IMR-90 (cell line): ENCODE measurements around the gene GADL1. TPM values are rescaled to one million over a fixed set of nuclear protein-coding genes. Genes with fewer than 3 reads are reported as not detected.

Experiments
- ATAC-seq: fragments of 200-7000 bp; cut with Tn5 transposase; 2 replicates; pipeline ENCODE4 v1.9.1; 2020; ENCODE audit warnings: low read depth, mild to moderate bottlenecking, moderate library complexity
- BruUV-seq: library from RNA; stranded (reverse); fragments of 400-500 nt; replicated peaks from 2 replicates; lab custom pipeline; 2021; lab: Mats Ljungman, UMichigan
- CTCF ChIA-PET: fragments of 300-600 bp; formaldehyde crosslinking; extraction: SDS; loops from one replicate; lab custom pipeline; 2021; ENCODE audit warnings: antibody characterized with exemption; lab: Yijun Ruan, JAX
- POLR2A ChIA-PET: fragments of 300-600 bp; sonication (Branson Sonifier 250); formaldehyde crosslinking; loops from one replicate; lab custom pipeline; 2022; ENCODE audit warnings: antibody characterized with exemption; ENCODE audit not compliant: unreplicated experiment; lab: Charles Lee
- DNase-seq: peaks from one replicate; pipeline ENCODE4 v3.0.0; 2013
- H2AFZ ChIP-seq: replicated peaks from 2 replicates; pipeline ENCODE3; 2013; ENCODE audit warnings: low read length, mild to moderate bottlenecking; ENCODE audit not compliant: poor library complexity
- H2AK5ac ChIP-seq: 2 replicates; pipeline ENCODE4 v1.6.1; 2013; ENCODE audit warnings: low read depth, low read length, inconsistent platforms
- H2AK9ac ChIP-seq: replicated peaks from 2 replicates; pipeline ENCODE3; 2013; ENCODE audit warnings: mild to moderate bottlenecking, low read depth, low read length, moderate library complexity; ENCODE audit not compliant: poor library complexity
- H2BK120ac ChIP-seq: 2 replicates; pipeline ENCODE4 v1.6.1; 2013; ENCODE audit warnings: low read depth, low read length, inconsistent platforms
- H2BK15ac ChIP-seq: 3 replicates; pipeline ENCODE4 v1.6.1; 2013; ENCODE audit warnings: low read depth, low read length, inconsistent platforms
- H2BK20ac ChIP-seq: 2 replicates; pipeline ENCODE4 v1.6.1; 2013; ENCODE audit warnings: low read depth, mild to moderate bottlenecking, inconsistent platforms, low read length, moderate library complexity
- H2BK5ac ChIP-seq: 2 replicates; pipeline ENCODE4 v1.6.1; 2013; ENCODE audit warnings: mild to moderate bottlenecking, low read depth, low read length, inconsistent platforms; ENCODE audit not compliant: poor library complexity, severe bottlenecking
- H3K14ac ChIP-seq: replicated peaks from 2 replicates; pipeline ENCODE4 v1.6.1; 2013; ENCODE audit warnings: low read depth, low read length, inconsistent platforms
- H3K18ac ChIP-seq: 2 replicates; pipeline ENCODE4 v1.6.1; 2013; ENCODE audit warnings: low read depth, low read length, control low read depth
- H3K23ac ChIP-seq: 2 replicates; pipeline ENCODE4 v1.6.1; 2013; ENCODE audit warnings: low read depth, low read length, inconsistent platforms
- H3K27ac ChIP-seq: 2 replicates; pipeline ENCODE4 v1.5.1; 2013; ENCODE audit warnings: mild to moderate bottlenecking, control low read depth, low read length; ENCODE audit not compliant: insufficient read depth
- H3K27me3 ChIP-seq: 2 replicates; pipeline ENCODE4 v1.6.1; 2013; ENCODE audit warnings: low read length; ENCODE audit not compliant: control insufficient read depth, insufficient read depth
- H3K36me3 ChIP-seq: 2 replicates; pipeline ENCODE4 v1.6.1; 2013; ENCODE audit warnings: low read length, mixed read lengths; ENCODE audit not compliant: control insufficient read depth, insufficient read depth
- H3K4ac ChIP-seq: 2 replicates; pipeline ENCODE4 v1.6.1; 2013; ENCODE audit warnings: low read depth, low read length, inconsistent platforms
- H3K4me1 ChIP-seq: 2 replicates; pipeline ENCODE4 v1.6.1; 2013; ENCODE audit warnings: low read length, mixed read lengths; ENCODE audit not compliant: control insufficient read depth, insufficient read depth
- H3K4me2 ChIP-seq: 2 replicates; pipeline ENCODE4 v1.6.1; 2013; ENCODE audit warnings: low read depth, mild to moderate bottlenecking, control low read depth, low read length, moderate library complexity
- H3K4me3 ChIP-seq: 2 replicates; pipeline ENCODE4 v1.5.1; 2013; ENCODE audit warnings: low read depth, mild to moderate bottlenecking, control low read depth, low read length, moderate library complexity; ENCODE audit not compliant: insufficient read depth
- H3K56ac ChIP-seq: 2 replicates; pipeline ENCODE4 v1.6.1; 2013; ENCODE audit warnings: low read length, inconsistent platforms; ENCODE audit not compliant: insufficient read depth; ENCODE audit errors: extremely low read depth
- H3K79me1 ChIP-seq, 2 experiments: 2 replicates each; pipeline ENCODE4 v1.6.1; 2013; ENCODE audit warnings: low read length in 2 of 2, inconsistent platforms in 1 of 2, low read depth in 1 of 2
- H3K9ac ChIP-seq: 2 replicates; pipeline ENCODE4 v1.6.1; 2013; ENCODE audit warnings: low read depth, low read length, control low read depth
- H3K9me1 ChIP-seq: 2 replicates; pipeline ENCODE4 v1.6.1; 2013; ENCODE audit warnings: low read length, inconsistent platforms; ENCODE audit not compliant: insufficient read depth
- H3K9me3 ChIP-seq: 2 replicates; pipeline ENCODE4 v1.6.1; 2013; ENCODE audit warnings: low read length; ENCODE audit not compliant: control insufficient read depth, insufficient read depth
- H4K20me1 ChIP-seq: 2 replicates; pipeline ENCODE4 v1.6.1; 2013; ENCODE audit warnings: low read length, inconsistent platforms; ENCODE audit not compliant: insufficient read depth
- H4K5ac ChIP-seq: 2 replicates; pipeline ENCODE4 v1.6.1; 2013; ENCODE audit warnings: mild to moderate bottlenecking, low read depth, low read length, control low read depth
- H4K8ac ChIP-seq, 2 experiments: 2 replicates each; pipeline ENCODE4 v1.6.1; 2013; ENCODE audit warnings: low read depth in 2 of 2, low read length in 2 of 2, control low read depth in 1 of 2, inconsistent platforms in 1 of 2
- H4K91ac ChIP-seq: 2 replicates; pipeline ENCODE4 v1.6.1; 2013; ENCODE audit warnings: low read depth, low read length, inconsistent platforms; ENCODE audit not compliant: insufficient read depth
- CEBPB ChIP-seq: IDR thresholded peaks from 2 replicates; pipeline ENCODE4 v1.6.1; 2012; ENCODE audit warnings: low read depth, low read length, improper control_type of control experiment
- FOS ChIP-seq: fragments of 150-350 bp; IDR thresholded peaks from 2 replicates; pipeline ENCODE4 v1.6.1; 2016; ENCODE audit warnings: low read depth, low read length
- NFE2L2 ChIP-seq: fragments of 150-350 bp; IDR thresholded peaks from 2 replicates; pipeline ENCODE4 v1.6.1; 2016; ENCODE audit warnings: low read depth, mild to moderate bottlenecking, low read length
- WGBS, 2 experiments: methylation state at CpG; one replicate each; pipeline versions ENCODE4 v1.1.5 to v1.1.7; 2013; ENCODE audit warnings: missing lambda C conversion rate in 2 of 2; ENCODE audit not compliant: insufficient read length in 1 of 2; ENCODE audit errors: extremely low coverage in 2 of 2; 5-methylcytosine and 5-hydroxymethylcytosine counted together
- dilution Hi-C: fragments of 300-500 bp; cut with HindIII; formaldehyde crosslinking; loops from one replicate; pipeline ENCODE4 v1.14.3; 2018; ENCODE audit warnings: low sequenced_read_pairs; ENCODE audit not compliant: unreplicated experiment
- in situ Hi-C: fragments of 300-500 bp; cut with MboI; formaldehyde crosslinking; loops from 3 replicates; pipeline ENCODE4 v1.14.3; 2019; ENCODE audit warnings: low sequenced_read_pairs, inconsistent platforms, mixed read lengths
- intact Hi-C: fragments of 100-400 bp; cut with micrococcal nuclease; formaldehyde crosslinking; loops from 2 replicates; pipeline ENCODE4 v1.10.0; 2022
- polyA plus RNA-seq, 3 experiments: library from polyadenylated mRNA; depleted of rRNA; stranded (reverse); fragments of >200 nt; gene quantifications; 2 replicates each; pipeline ENCODE4 v1.2.3, GENCODE V29; 2012; ENCODE audit warnings: low replicate concordance in 1 of 3
- total RNA-seq: library from RNA; depleted of rRNA; stranded (reverse); fragments of >200 nt; gene quantifications from 2 replicates; pipeline ENCODE4 v1.2.3, GENCODE V29; 2012

Gene GADL1
- total and polyA plus RNA-seq, 2 of the 4 experiments (the other 2 are of a cell fraction): not detected

DNA sequence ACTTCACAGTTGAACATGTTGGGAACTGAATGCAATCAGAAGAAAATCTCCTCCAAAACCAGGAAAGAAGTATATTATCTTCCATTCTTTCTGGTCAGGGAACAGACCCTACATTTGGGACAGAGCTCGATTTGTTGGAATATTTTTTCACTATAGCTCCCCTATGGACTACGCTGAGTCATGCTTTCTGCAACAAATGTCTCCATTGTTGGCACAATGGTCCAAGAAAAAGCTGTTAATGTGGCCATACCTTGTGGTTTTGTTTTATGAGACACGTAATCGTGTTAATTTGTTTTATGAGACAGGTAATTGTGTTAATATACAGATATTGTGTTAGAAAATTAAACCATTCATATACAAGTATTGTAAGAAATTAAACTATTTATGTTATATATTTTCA lies 186.6 kb downstream of the GADL1 start:
- dilution Hi-C loops (no loop called here), in situ Hi-C loops (no loop called here), intact Hi-C loops (no loop called here)
- H2AK5ac ChIP-seq: no peak overlapping the region
- H3K4ac ChIP-seq: no peak overlapping the region
- WGBS, 2 experiments: no CpG with 5 or more reads among the region's 4 CpGs
- H3K9me1 ChIP-seq: no peaks in the 10 kb centered on the region
- H3K14ac ChIP-seq: no peak overlapping the region
- no peaks in the 10 kb centered on the region for H3K4me1 ChIP-seq
- H2BK15ac ChIP-seq: no peak overlapping the region
- no TSS peak for BruUV-seq
- no peak overlapping the region for H3K9ac ChIP-seq
- no peak overlapping the region for H2BK5ac ChIP-seq
- no peak for DNase-seq
- H4K5ac ChIP-seq: no peak overlapping the region
- no peak overlapping the region for H4K91ac ChIP-seq
- no peak overlapping the region for H2BK20ac ChIP-seq
- ATAC-seq: no peak
- H3K4me3 ChIP-seq: no peak overlapping the region
- H2BK120ac ChIP-seq: no peak overlapping the region
- H3K23ac ChIP-seq: no peak overlapping the region
- H3K27ac ChIP-seq: no peak overlapping the region
- no peak overlapping the region for H3K18ac ChIP-seq
- H3K27me3 ChIP-seq: no peaks in the 10 kb centered on the region
- no peak overlapping the region for H3K4me2 ChIP-seq
- ChIA-PET POLR2A (no interaction called here), CTCF (no interaction called here)
- H3K36me3 ChIP-seq: no peaks in the 10 kb centered on the region
- peaks cover 6% of the 10 kb centered on the region for H3K9me3 ChIP-seq
- H3K79me1 ChIP-seq: no peaks in the 10 kb centered on the region
- TF ChIP-seq NFE2L2 (peak; percentile 61), CEBPB (no peak), FOS (no peak)
- H2AK9ac ChIP-seq: no peak overlapping the region
- H2AFZ ChIP-seq: no peak overlapping the region
- no peak overlapping the region for H4K8ac ChIP-seq
- no peak overlapping the region for H3K56ac ChIP-seq
- H4K20me1 ChIP-seq: no peaks in the 10 kb centered on the region
